Muscle layer of duodenum (tissue), 2 donors: ENCODE measurements around the gene CAMK4.
"Not testable (repeated sequence)": the region's sequence is repeated elsewhere in the genome, so short reads cannot be mapped to it uniquely, and the experiment has no call there.

Source experiments
- H3K27ac ChIP-seq: one replicate; pipeline ENCODE4 v1.7.0; 2013; ENCODE audit warnings: mild to moderate bottlenecking, low read length
- H3K27me3 ChIP-seq: one replicate; pipeline ENCODE4 v1.7.0; 2013; ENCODE audit warnings: low read depth, mild to moderate bottlenecking, control low read depth, low read length
- H3K36me3 ChIP-seq, 2 donors: one replicate each; pipeline ENCODE4 v1.7.0; 2013; ENCODE audit warnings: low read length in 2 of 2, control low read depth in 1 of 2, mild to moderate bottlenecking in 1 of 2; ENCODE audit not compliant: insufficient read depth in 2 of 2, control insufficient read depth in 1 of 2
- H3K4me1 ChIP-seq, 2 donors: one replicate each; pipeline ENCODE4 v1.7.0; 2013; ENCODE audit warnings: low read length in 2 of 2, mild to moderate bottlenecking in 2 of 2, control low read depth in 1 of 2, moderate library complexity in 1 of 2; ENCODE audit not compliant: insufficient read depth in 2 of 2, control insufficient read depth in 1 of 2
- H3K4me3 ChIP-seq, 2 donors: one replicate each; pipeline ENCODE4 v1.7.0; 2013; ENCODE audit warnings: low read length in 2 of 2, low read depth in 1 of 2, mild to moderate bottlenecking in 1 of 2
- H3K9me3 ChIP-seq, 2 donors: one replicate each; pipeline ENCODE4 v1.7.0; 2013; ENCODE audit warnings: low read length in 2 of 2, control low read depth in 1 of 2, mild to moderate bottlenecking in 1 of 2; ENCODE audit not compliant: control insufficient read depth in 1 of 2
- donor health status: healthy.

CAMK4 gene

DNA sequence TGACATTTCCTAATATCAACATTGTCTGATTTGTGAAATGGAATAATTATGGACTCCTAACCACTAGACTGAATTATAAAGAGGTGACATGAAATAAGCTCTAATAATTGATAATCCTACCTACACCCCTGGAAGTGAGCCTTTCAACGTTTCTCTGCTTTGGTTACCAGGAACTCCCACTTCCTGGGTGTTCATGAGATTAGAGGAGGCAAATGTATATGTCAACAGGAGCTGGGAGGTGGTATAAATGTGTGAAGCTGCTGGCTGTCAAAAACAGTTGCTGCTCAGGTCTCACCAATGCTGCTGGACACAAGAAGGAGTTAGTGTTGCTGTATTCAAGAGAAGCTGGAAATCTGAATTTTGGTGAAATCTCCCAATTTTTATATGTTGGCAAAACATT, 96.8 kb downstream of the CAMK4 start:
- Histone ChIP-seq H3K27me3 (no peaks in the 10 kb centered on the region), H3K4me3 (no peak overlapping the region), H3K27ac (no peak overlapping the region), H3K36me3 (no peaks in the 10 kb centered on the region), H3K9me3 (no peaks in the 10 kb centered on the region), H3K4me1 (no peaks in the 10 kb centered on the region)

DNA sequence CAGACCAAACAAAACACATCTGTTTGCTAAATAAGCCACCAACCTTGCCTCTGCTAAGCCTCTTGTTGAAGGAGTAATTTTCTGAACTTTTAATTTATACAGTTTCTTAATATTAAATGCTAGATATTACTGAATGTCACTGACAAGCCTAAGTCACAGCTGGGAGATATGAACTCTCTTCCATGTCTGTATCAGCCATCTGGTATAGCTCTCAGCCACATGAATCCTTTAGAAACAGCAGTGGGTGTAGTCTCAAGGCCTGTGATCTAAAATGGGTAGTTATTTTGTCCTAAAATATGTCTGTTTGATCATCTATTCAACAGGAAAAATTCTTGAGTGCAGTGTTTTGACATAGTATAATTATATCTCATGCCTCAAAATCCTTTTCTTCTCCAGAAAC, 97.2 kb downstream of the CAMK4 start:
- H3K9me3 ChIP-seq, result no peaks in the 10 kb centered on the region
- H3K36me3 ChIP-seq, result no peaks in the 10 kb centered on the region
- H3K27ac ChIP-seq, result no peak overlapping the region
- H3K4me3 ChIP-seq, result no peak overlapping the region
- no peaks in the 10 kb centered on the region for H3K27me3 ChIP-seq
- no peaks in the 10 kb centered on the region for H3K4me1 ChIP-seq

DNA sequence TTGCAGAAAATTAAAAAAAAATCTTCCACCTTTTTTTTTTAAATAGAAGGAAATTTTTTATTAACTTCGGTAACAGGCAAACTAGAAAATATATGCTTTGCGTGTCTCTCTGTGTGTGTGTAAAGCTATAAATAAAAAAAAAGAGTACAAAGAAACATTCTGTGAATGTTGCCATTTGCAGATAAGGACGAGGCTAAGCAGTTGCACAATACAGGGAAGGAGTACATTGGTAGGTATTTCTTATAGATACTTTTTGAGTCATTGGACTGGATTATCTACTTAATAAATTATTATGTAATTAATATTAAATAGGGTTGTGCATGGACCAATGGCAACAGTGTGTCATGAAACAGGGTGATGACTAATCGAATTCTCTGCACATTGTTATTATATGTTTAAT, 102.4 kb downstream of the CAMK4 start:
- no peaks in the 10 kb centered on the region for H3K27me3 ChIP-seq
- H3K9me3 ChIP-seq, result peaks cover 4 to 6% of the 10 kb centered on the region in 2 donors
- no peak overlapping the region for H3K4me3 ChIP-seq
- H3K36me3 ChIP-seq, result no peaks in the 10 kb centered on the region
- no peak overlapping the region for H3K27ac ChIP-seq
- H3K4me1 ChIP-seq, result no peaks in the 10 kb centered on the region

DNA sequence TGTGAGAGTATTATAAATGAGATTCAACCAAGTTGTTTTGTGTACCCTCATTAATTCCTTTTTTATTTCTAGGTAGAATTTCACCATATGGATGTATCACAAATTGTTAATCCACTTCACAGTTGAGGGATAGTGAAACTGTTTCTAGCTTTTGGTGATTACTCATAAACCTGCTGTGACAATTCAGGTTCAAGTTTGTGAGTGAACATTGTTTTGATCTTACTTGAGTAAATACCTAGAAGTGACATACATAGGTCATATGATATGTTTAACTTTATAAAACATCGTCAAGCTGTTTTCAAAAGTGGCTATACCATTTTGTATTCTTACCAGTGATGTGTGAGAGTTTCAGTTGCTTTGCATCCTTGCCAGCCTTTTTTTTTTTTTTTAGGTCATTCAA, 112.9 kb downstream of the CAMK4 start:
- no peaks in the 10 kb centered on the region for H3K36me3 ChIP-seq
- no peaks in the 10 kb centered on the region for H3K9me3 ChIP-seq
- H3K27ac ChIP-seq, result no peak overlapping the region
- H3K27me3 ChIP-seq, result no peaks in the 10 kb centered on the region
- H3K4me1 ChIP-seq, result no peaks in the 10 kb centered on the region
- no peak overlapping the region for H3K4me3 ChIP-seq

DNA sequence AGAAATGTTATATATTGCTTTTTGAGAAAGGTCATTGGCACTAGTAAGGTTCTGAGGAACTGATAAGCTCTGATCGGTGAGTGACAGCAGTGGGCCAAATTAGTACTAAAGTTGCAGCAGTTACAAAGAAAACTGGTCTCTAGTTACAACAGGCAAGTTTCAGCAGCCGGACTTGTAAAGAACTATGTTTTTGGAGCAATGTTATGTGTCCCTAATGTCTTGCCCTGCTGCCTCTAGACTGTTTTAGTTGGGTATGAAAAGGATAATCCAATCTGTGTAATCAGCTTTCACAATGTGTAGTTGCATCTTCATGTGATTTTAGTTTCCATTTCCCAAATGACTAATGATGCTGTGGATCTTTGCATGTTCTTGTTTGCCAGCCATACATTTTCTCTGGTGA, 113.5 kb downstream of the CAMK4 start:
- Histone ChIP-seq H3K4me3 (no peak overlapping the region), H3K27ac (no peak overlapping the region), H3K4me1 (no peaks in the 10 kb centered on the region), H3K9me3 (no peaks in the 10 kb centered on the region), H3K27me3 (no peaks in the 10 kb centered on the region), H3K36me3 (no peaks in the 10 kb centered on the region)

DNA sequence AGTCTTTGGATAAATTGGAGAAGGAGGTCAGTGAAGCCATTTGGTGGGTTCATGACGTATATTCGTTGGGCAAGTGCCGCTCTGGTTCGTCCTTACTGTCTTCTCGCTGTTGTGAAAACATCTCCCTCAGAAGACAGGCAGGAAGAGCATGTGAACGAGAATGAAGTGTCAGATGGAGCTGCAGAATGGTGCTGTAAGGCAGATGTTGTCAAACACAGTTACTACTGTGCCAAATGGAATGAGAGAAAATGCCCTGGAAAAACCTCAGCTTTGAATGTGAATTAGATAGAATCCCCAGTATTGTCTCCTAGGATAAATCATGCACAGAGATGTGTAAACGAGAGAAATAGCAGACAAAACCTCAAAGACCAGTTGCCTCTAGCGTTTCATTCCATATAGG, 121.5 kb downstream of the CAMK4 start:
- no peaks in the 10 kb centered on the region for H3K36me3 ChIP-seq
- H3K4me1 ChIP-seq, result no peaks in the 10 kb centered on the region
- H3K27me3 ChIP-seq, result no peaks in the 10 kb centered on the region
- H3K9me3 ChIP-seq, result no peaks in the 10 kb centered on the region
- no peak overlapping the region for H3K4me3 ChIP-seq
- H3K27ac ChIP-seq, result no peak overlapping the region

DNA sequence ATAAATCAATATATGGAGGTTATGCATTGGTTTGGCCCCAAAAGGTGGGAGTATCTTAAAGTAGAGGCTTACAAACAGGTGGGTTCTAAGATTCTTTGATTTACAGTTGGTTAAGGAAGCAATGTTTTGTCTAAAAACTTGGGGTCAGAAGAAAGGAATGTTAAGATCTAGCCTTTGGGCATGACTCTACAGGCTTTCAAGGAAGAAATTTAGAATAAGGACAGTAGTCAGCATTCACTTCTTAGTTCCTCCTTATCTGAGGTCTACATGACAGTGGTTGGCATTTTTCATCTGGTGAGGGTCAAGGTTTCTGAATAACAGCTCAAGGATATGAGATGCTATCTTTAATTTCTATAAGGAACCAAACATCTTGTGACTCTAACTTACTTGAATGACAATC, 122.8 kb downstream of the CAMK4 start:
- Histone ChIP-seq H3K9me3 (no peaks in the 10 kb centered on the region), H3K27ac (no peak overlapping the region), H3K36me3 (no peaks in the 10 kb centered on the region), H3K4me1 (no peaks in the 10 kb centered on the region), H3K27me3 (no peaks in the 10 kb centered on the region), H3K4me3 (no peak overlapping the region)

DNA sequence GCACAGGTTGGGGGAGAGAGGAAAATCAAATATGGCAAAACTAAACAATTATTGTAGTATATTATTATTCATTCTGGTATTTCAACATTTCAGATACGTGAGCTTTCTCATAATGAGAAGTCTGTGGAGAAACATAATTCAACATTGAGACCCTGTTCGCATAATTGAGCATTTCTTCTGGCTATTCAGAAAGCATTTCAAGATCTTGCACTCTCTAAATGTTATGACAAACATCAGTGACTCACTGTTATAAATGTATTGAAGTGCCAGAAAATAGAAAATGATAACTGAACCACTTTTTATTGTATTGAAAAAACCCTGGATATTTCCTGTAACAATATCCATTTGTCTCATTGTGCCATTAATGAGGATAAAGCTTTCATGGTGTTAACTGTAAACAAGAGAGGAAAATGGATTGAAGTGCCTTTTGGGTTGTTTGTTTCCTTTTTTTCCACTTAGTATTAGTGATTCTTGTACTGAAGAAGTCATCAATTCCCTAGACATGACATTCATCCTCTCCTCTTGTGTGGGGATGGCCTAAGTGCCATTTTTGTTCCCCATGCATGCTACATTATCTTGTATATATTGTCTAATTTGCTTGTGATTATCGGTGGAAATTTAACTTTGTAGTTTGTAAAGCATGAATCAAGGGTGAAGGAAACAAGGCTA, 124.6 kb downstream of the CAMK4 start:
- Histone ChIP-seq H3K36me3 (no peaks in the 10 kb centered on the region), H3K4me1 (no peaks in the 10 kb centered on the region), H3K4me3 (no peak overlapping the region), H3K27ac (no peak overlapping the region), H3K27me3 (no peaks in the 10 kb centered on the region), H3K9me3 (no peaks in the 10 kb centered on the region)

DNA sequence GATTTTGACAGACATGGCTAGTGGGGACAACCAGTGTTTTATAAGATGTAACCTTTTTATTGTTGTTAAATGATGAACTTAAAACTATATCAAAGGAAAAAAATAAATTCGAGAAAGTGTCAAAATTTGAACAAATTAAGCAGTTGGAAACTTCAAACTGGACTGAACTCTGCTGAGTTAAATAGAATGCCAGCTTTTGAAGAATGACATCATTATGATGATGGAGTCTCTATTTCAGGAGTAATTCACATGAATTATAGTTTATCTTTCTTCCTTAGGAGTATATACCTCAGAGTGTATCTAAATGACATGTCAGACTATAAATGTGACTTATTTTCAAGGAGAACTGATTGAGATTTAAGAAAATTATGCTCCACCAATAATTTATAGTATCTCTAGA, 125.2 kb downstream of the CAMK4 start:
- Histone ChIP-seq H3K4me3 (no peak overlapping the region), H3K36me3 (no peaks in the 10 kb centered on the region), H3K27me3 (no peaks in the 10 kb centered on the region), H3K27ac (no peak overlapping the region), H3K4me1 (no peaks in the 10 kb centered on the region), H3K9me3 (no peaks in the 10 kb centered on the region)

DNA sequence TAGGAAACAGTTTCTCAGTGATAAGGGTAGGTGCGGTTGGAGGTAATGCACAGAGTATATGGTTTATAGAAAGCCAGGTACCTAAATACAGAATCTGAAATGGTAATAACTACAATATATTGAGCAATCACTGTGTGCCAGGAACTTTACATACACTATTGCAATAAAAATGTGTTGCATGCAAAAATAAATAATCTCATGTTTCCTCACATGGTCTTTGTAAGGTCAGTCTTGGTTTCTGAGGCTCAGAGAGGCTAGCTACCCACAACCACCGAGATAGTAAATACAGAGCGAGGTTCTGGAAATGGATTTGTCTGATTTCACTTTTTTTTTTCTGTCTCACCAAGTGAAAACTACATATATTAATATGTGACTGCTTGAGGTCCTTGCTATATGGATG, 128.9 kb downstream of the CAMK4 start:
- Histone ChIP-seq H3K4me1 (no peaks in the 10 kb centered on the region), H3K27ac (no peak overlapping the region), H3K9me3 (no peaks in the 10 kb centered on the region), H3K4me3 (no peak overlapping the region), H3K36me3 (no peaks in the 10 kb centered on the region), H3K27me3 (no peaks in the 10 kb centered on the region)

DNA sequence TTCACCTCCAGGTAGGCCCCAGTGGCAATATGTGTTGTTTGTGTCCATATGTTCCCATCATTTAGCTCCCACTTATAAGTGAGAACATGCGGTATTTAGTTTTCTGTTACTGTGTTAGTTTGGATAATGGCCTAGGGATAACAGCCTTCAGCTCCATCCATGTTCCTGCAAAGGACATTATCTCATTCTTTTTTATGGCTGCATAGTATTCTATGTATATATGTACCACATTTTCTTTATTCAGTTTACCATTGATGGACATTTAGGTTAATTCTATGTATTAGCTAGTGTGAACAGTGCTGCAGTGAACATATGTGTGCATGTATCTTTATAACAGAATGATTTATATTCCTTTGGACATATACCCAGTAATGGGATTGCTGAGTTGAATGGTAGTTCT, 134.5 kb downstream of the CAMK4 start:
- H3K4me3 ChIP-seq, H3K9me3 ChIP-seq, H3K36me3 ChIP-seq, H3K27ac ChIP-seq, H3K4me1 ChIP-seq, H3K27me3 ChIP-seq: not testable (repeated sequence)

DNA sequence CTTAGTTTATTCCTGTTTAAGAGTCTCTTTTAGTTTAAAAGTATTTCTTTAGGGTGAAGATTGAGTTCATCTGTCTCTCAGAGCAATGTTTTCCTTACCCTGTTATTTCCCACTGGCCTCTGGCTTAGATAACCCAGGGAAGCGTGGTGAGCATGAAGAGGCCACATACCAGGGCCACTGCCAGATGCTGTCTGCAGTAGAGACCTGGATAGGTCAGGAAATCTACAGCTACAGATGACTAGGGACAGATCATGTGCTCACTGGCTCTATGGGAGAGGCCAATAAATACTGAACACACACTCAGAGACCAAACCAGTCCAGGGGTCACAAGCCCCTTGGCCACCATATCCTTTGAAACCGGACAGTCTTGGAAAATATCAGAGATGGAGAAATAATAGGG, 136.0 kb downstream of the CAMK4 start:
- H3K27ac ChIP-seq, result no peak overlapping the region
- H3K4me1 ChIP-seq, result no peaks in the 10 kb centered on the region
- no peaks in the 10 kb centered on the region for H3K27me3 ChIP-seq
- H3K9me3 ChIP-seq, result no peaks in the 10 kb centered on the region
- no peak overlapping the region for H3K4me3 ChIP-seq
- H3K36me3 ChIP-seq, result no peaks in the 10 kb centered on the region
